Epithelial cell of proximal tubule (primary cell): ENCODE data around the gene CFAP299. TPM values are rescaled to one million over a fixed set of nuclear protein-coding genes. Genes with fewer than 3 reads are reported as not detected.

ENCODE experiments used
- DNase-seq: peaks from one replicate; pipeline ENCODE4 v3.0.0-alpha.2; 2011; ENCODE audit warnings: low read depth
- H3K4me3 ChIP-seq: 2 replicates; pipeline ENCODE4 v1.5.1; 2011; ENCODE audit warnings: low read depth, mild to moderate bottlenecking, low read length
- total RNA-seq: library from RNA; depleted of rRNA; stranded (reverse); fragments of >200 nt; gene quantifications from 2 replicates; pipeline ENCODE4 v1.2.3, GENCODE V29; 2015
- TF ChIP-seq, protein P1 (sequence below): conservative IDR thresholded peaks from 2 replicates; pipeline ENCODE4 v1.5.1; 2012; ENCODE audit warnings: low read depth, mild to moderate bottlenecking, low read length

CFAP299 gene
- total RNA-seq, 1 donor from 2014 or later, result not detected

DNA sequence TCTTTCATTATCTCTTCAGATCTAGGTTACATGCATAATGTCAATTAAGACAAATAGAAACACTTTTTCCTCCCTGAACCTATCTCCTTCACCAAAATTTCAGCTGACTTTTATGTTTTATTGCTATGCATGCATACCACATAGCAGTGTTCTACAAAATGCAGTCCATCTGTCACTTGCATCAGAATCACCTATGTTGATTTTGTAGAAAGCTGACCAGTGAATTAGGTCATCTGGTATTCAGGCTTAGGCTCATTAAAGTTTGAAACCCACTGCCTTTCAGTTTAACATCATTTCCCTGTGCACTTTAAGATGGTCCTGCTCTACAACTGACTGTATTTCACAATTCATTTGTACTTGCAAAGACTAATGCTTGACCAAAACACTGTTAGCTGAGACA is 277.9 kb downstream of the CFAP299 start:
- no peak overlapping the region for H3K4me3 ChIP-seq
- no peak for DNase-seq
- TF ChIP-seq, protein P1, sequence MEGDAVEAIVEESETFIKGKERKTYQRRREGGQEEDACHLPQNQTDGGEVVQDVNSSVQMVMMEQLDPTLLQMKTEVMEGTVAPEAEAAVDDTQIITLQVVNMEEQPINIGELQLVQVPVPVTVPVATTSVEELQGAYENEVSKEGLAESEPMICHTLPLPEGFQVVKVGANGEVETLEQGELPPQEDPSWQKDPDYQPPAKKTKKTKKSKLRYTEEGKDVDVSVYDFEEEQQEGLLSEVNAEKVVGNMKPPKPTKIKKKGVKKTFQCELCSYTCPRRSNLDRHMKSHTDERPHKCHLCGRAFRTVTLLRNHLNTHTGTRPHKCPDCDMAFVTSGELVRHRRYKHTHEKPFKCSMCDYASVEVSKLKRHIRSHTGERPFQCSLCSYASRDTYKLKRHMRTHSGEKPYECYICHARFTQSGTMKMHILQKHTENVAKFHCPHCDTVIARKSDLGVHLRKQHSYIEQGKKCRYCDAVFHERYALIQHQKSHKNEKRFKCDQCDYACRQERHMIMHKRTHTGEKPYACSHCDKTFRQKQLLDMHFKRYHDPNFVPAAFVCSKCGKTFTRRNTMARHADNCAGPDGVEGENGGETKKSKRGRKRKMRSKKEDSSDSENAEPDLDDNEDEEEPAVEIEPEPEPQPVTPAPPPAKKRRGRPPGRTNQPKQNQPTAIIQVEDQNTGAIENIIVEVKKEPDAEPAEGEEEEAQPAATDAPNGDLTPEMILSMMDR, result no peak

DNA sequence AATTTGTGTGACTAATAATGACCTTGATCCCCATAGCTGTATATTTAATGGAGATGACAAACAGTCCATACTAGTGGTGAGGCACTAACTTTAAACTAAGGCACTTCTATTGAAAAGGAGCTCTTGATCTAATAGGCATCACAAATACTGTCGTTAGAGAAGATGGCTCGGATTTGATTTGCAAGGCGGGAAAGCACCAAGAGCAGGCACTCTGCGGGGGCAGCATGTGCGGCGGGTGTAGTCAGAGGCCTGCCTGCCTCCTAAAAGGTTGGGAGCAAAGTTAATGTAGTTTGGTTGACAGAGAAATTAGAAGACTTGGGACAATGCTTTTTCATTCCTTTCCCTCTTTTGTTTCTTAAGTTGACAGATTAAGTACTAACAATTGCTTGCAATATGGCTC is 278.8 kb downstream of the CFAP299 start:
- TF ChIP-seq, protein P1, result no peak
- DNase-seq, result no peak
- no peak overlapping the region for H3K4me3 ChIP-seq

DNA sequence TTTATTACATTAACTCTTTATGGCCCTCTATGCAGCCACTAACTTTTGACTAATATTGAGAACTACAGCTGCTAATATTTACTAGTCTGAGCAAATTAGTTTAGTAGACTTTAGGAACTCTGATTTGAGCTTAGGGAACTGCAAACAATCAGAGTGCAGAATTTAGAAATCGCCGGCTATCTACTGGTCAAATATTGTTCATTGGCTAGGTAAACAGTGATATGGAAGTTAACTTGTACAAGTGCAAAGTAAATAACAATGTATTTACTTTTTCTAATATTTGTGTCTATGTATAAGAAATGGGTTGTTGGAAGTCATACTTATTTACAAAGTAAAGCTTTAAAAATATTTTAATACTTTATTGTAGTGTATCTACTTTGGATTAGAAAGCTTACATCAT is 279.6 kb downstream of the CFAP299 start:
- H3K4me3 ChIP-seq, result no peak overlapping the region
- no peak for DNase-seq
- TF ChIP-seq, protein P1, result no peak

DNA sequence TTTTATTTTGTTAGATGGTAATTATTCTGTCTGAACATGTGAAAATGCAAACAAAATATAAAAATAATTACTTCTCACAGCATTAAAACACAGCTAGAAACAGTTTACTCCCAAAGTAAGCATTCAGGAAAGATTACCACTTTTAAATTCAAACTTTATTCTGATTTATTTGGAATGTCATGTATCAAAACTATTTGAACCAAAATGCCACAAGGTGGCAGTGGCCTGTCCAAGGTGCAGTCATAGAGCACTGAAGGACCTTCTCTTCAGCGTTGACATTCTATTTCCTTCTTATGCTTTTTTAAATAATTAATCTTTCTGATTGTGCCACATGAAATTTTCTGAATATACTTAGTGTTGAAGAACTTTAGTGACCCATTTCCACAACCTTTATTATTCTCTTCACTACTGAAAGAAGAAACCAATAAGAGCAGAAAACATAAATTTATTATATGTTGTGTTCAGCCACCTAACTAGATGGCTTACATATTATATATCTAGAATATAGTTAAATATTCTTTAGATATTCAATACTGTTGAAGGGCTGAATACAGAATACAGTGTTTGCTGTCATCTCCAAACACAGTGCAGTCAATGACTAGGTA is 283.6 kb downstream of the CFAP299 start:
- DNase-seq, result no peak
- TF ChIP-seq, protein P1, result peak; percentile 72

DNA sequence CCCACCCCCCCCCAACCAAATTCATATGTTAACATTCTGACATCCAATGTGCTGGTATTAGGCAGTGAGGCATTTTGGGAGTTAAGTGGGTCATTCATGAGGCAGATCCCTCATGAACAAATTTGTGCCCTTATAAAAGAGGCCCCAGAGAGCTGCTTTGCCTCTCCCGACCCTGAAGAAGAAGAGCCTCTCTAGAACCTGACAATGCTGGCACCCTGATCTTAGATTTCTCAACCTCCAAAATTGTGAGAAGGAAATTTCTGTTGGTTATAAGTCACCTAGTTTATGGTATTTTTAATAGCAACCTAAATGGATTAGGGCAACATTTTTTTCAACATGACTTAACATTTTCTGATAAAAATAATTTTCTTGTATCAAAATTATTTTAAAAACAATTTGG is 296.3 kb downstream of the CFAP299 start:
- no peak overlapping the region for H3K4me3 ChIP-seq
- DNase-seq, result no peak
- TF ChIP-seq, protein P1, result no peak

More for the DNA sequence above, 283.6 kb downstream of the CFAP299 start:
- no peak overlapping the region for H3K4me3 ChIP-seq

DNA sequence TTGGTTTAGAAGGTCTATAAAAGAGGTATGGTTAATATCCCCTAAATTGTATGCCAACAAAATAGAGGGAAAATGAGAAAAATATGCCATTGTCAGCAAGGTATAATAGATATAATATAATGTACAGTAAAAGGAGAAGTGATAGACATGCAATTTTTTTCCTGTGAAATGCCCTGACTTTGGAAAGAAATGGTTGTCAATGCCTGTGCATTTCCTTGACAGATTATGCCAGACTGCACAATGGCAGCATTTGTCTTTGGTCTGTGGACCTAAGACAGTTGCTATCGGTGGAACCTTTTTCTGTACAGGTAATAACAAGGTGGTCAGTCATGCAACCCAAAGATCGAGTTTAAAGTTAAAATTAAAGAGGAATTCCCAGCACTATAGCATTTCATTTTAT is 301.7 kb downstream of the CFAP299 start:
- TF ChIP-seq, protein P1, result no peak
- H3K4me3 ChIP-seq, result no peak overlapping the region
- no peak for DNase-seq

DNA sequence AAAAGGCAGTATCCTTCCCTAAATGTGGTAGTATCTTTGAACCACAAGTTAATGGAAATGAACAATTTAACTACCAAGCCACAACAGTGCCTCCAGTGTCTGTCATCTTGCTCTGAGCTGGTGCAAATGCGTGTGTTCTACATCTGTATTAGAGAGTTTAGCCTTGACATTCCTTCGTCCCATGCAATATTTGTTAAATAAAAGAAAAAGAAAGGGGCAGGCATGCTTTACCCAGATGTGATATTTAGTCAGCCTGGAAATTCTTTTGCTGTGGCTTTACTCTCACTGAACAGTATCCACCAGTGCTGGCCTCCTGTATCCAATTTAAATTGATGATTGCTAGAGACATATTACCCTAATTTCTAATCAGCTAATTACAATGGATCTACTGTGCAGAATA is 310.5 kb downstream of the CFAP299 start:
- H3K4me3 ChIP-seq, result no peak overlapping the region
- no peak for DNase-seq
- TF ChIP-seq, protein P1, result no peak
